K562 (cell line): Measurements from ENCODE around the gene BCL2L13. TPM values are rescaled to one million over a fixed set of nuclear protein-coding genes. Genes with fewer than 3 reads are reported as not detected.
A peak's percentile ranks its signal among the peaks of the same experiment; 100 is the strongest.

Experiments used
- BHLHE40 ChIP-seq: IDR thresholded peaks from 2 replicates; pipeline ENCODE4 v1.6.1; 2011; ENCODE audit warnings: low read length, improper control_type of control experiment
- DEAF1 ChIP-seq: fragments of 450-650 bp; formaldehyde crosslinking; IDR thresholded peaks from 2 replicates; pipeline ENCODE4 v1.4.0; 2020; ENCODE audit warnings: mild to moderate bottlenecking, moderate library complexity
- GTF2F1 ChIP-seq: IDR thresholded peaks from 2 replicates; pipeline ENCODE4 v1.6.1; 2011; ENCODE audit warnings: low read depth, low read length, improper control_type of control experiment
- HDAC6 ChIP-seq: IDR thresholded peaks from 2 replicates; pipeline ENCODE4 v1.6.1; 2012; ENCODE audit warnings: low read depth, mild to moderate bottlenecking, control low read depth, inconsistent platforms, low read length, moderate library complexity
- HNRNPL ChIP-seq: fragments of 200-400 bp; formaldehyde crosslinking; IDR thresholded peaks from 2 replicates; pipeline ENCODE4 v1.6.1; 2017; ENCODE audit warnings: low read depth, mild to moderate bottlenecking, low read length
- MCM5 ChIP-seq: fragments of 450-650 bp; IDR thresholded peaks from 2 replicates; pipeline ENCODE4 v1.6.1; 2016; ENCODE audit warnings: low read depth
- MEF2A ChIP-seq: IDR thresholded peaks from 2 replicates; pipeline ENCODE4 v1.6.1; 2011; ENCODE audit warnings: low read depth, mild to moderate bottlenecking, low read length, moderate library complexity; ENCODE audit not compliant: control insufficient read depth
- MITF ChIP-seq: IDR thresholded peaks from 2 replicates; pipeline ENCODE4 v1.6.1; 2014; ENCODE audit warnings: antibody characterized with exemption
- NRF1 ChIP-seq, 2 experiments: fragments of 450-650 bp; IDR thresholded peaks in 1 of 2; conservative IDR thresholded peaks in 1 of 2; 2 replicates each; pipeline ENCODE4 v1.6.1; 2014; ENCODE audit warnings: mild to moderate bottlenecking in 2 of 2
- RAD21 ChIP-seq, 2 experiments: fragments of 250-450 bp in 1 of 2; fragments of 450-650 bp in 1 of 2; sonication (Bioruptor Pico) in 1 of 2; formaldehyde crosslinking in 1 of 2; IDR thresholded peaks in 1 of 2; conservative IDR thresholded peaks in 1 of 2; 2 replicates each; pipeline versions ENCODE4 v1.4.0 to v1.8.0; 2020 to 2022; ENCODE audit warnings: mild to moderate bottlenecking in 2 of 2, moderate library complexity in 1 of 2
- RBBP5 ChIP-seq: fragments of 200-600 bp; sonication (generic); IDR thresholded peaks from 2 replicates; pipeline ENCODE4 v1.6.1; 2012; ENCODE audit warnings: borderline replicate concordance, mild to moderate bottlenecking, low read length, control low read depth, inconsistent platforms; ENCODE audit not compliant: insufficient read depth, poor library complexity, severe bottlenecking
- SMAD4 ChIP-seq: fragments of 250-450 bp; sonication (Bioruptor Pico); conservative IDR thresholded peaks from 2 replicates; pipeline ENCODE4 v1.8.0; 2021; ENCODE audit warnings: inconsistent platforms, mild to moderate bottlenecking, moderate library complexity
- SMARCB1 ChIP-seq: IDR thresholded peaks from 2 replicates; pipeline ENCODE4 v1.6.1; 2011; ENCODE audit warnings: improper control_type of control experiment, low read depth; ENCODE audit not compliant: insufficient read length
- SMARCE1 ChIP-seq: fragments of 450-650 bp; IDR thresholded peaks from 2 replicates; pipeline ENCODE4 v1.7.1; 2016; ENCODE audit warnings: mild to moderate bottlenecking
- TGIF2 ChIP-seq: sonication (generic); formaldehyde crosslinking; IDR thresholded peaks from 2 replicates; pipeline ENCODE4 v1.8.1; 2022; ENCODE audit warnings: mild to moderate bottlenecking, missing genetic modification reagents, moderate library complexity
- TRIM28 ChIP-seq: fragments of 450-650 bp; IDR thresholded peaks from 2 replicates; pipeline ENCODE4 v1.6.1; 2017
- YY1 ChIP-seq, 3 experiments: IDR thresholded peaks; 2 replicates each; pipeline ENCODE4 v1.6.1; 2011; ENCODE audit warnings: low read length in 2 of 3, mild to moderate bottlenecking in 2 of 3, moderate library complexity in 2 of 3, borderline replicate concordance in 1 of 3, control low read depth in 1 of 3, low read depth in 1 of 3; ENCODE audit not compliant: insufficient read depth in 3 of 3, insufficient replicate concordance in 2 of 3, control insufficient read depth in 1 of 3, insufficient read length in 1 of 3; ENCODE audit errors: extremely low read depth in 1 of 3
- ZNF165 ChIP-seq: fragments of 250-450 bp; sonication (Bioruptor Pico); IDR thresholded peaks from 2 replicates; pipeline ENCODE4 v1.4.0; 2020; ENCODE audit warnings: borderline replicate concordance
- ZNF655 ChIP-seq: fragments of 250-450 bp; sonication (Bioruptor Pico); IDR thresholded peaks from 2 replicates; pipeline ENCODE4 v1.5.0; 2021
- polyA plus RNA-seq, 8 experiments: library from polyadenylated mRNA; depleted of rRNA in 4 of 8; stranded (reverse) in 5 of 8; unstranded in 3 of 8; fragments of >200 nt; fragmentation: Nextera tagmentation in 2 of 8; fragmentation: Illumina TruSeq in 1 of 8; extraction: Ambion mirVana in 2 of 8; extraction: Trizol in 1 of 8; gene quantifications; 2 replicates each; pipeline versions ENCODE4 v1.2.1 to v1.2.3, GENCODE V29; 2011 to 2014; ENCODE audit warnings: inconsistent platforms in 1 of 8, missing spikeins in 1 of 8
- total RNA-seq, 7 experiments: library from RNA; depleted of rRNA in 6 of 7; stranded (reverse); fragments of >200 nt in 6 of 7; fragmentation: Illumina TruSeq in 2 of 7; extraction: Trizol in 2 of 7; gene quantifications; 2 replicates each; pipeline versions ENCODE4 v1.2.1 to v1.2.3, GENCODE V29; 2011 to 2021; ENCODE audit warnings: low replicate concordance in 1 of 7
- TF ChIP-seq, protein P1 (sequence below): fragments of 200-800 bp; sonication (Bioruptor generic); IDR thresholded peaks from 2 replicates; pipeline ENCODE4 v1.6.1; 2017; ENCODE audit warnings: missing genetic modification characterization, missing compliant biosample characterization
- TF ChIP-seq, protein P2 (sequence below), 2 experiments: fragments of 450-650 bp in 1 of 2; sonication (generic) in 1 of 2; formaldehyde crosslinking; conservative IDR thresholded peaks; 2 replicates each; pipeline versions ENCODE4 v1.4.0 to v1.8.1; 2020 to 2022; ENCODE audit warnings: mild to moderate bottlenecking in 1 of 2, missing genetic modification reagents in 1 of 2

BCL2L13 gene
- total and polyA plus RNA-seq, 9 of the 15 experiments (the other 6 are each of a cell fraction or from before 2014, with no cell fraction given), result 41.5 to 63.4 (median 56.5) TPM

DNA sequence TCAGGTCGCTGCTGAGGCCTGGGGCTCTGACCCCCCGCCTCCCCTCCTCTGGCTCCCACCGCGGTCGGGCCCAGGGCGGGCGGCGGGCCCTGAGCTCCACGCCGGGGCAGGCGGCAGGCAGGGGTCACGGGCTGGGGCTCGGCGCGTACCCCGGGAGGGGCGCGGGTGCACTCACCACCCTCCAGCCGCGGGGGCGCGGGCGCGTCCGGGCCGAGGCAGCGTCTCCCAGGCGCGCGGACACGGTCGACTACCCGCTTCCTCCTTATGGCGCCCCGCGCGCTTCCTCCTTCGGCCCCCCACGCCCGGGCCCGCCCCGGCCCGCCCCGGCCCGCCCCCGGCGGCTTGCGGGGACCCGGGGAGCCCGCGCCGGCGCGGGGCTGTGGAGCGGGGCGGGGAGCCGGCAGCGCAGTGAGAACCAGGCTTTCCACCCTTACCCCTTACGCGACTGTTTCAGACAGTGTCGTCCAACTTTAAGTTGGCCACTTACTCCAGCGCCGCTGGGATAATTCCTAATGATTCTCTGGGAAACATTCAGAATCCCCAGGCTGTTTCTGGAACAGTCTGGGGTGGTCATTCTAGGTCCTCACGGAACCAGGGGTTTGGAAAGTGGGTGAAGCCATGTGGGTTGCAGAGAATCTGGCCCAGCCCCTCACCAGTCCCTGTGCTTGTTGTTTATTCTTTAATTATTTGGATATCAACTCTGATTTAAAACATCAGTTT, 135.8 kb downstream of the BCL2L13 start, which contains the start of gene BID (continued):
- TF ChIP-seq GTF2F1, result no peak
- TF ChIP-seq YY1 (IDR thresholded peaks at IDR 0.05; ENCODE audit: borderline replicate concordance in 1 of 3, control insufficient read depth in 1 of 3, extremely low read depth in 1 of 3, insufficient read depth in 3 of 3, insufficient read length in 1 of 3, insufficient replicate concordance in 2 of 3, low read depth in 1 of 3, low read length in 2 of 3), result peak in 1 of 3 experiments; percentile 72
- TF ChIP-seq, protein P1, sequence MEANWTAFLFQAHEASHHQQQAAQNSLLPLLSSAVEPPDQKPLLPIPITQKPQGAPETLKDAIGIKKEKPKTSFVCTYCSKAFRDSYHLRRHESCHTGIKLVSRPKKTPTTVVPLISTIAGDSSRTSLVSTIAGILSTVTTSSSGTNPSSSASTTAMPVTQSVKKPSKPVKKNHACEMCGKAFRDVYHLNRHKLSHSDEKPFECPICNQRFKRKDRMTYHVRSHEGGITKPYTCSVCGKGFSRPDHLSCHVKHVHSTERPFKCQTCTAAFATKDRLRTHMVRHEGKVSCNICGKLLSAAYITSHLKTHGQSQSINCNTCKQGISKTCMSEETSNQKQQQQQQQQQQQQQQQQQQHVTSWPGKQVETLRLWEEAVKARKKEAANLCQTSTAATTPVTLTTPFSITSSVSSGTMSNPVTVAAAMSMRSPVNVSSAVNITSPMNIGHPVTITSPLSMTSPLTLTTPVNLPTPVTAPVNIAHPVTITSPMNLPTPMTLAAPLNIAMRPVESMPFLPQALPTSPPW, result peak; percentile 81
- TF ChIP-seq RAD21 (CRISPR knock-in tag; conservative IDR thresholded peaks at IDR 0.05 in 1 of 2, IDR thresholded peaks at IDR 0.05 in 1 of 2), result no peak
- TF ChIP-seq NRF1 (conservative IDR thresholded peaks at IDR 0.05 in 1 of 2, IDR thresholded peaks at IDR 0.05 in 1 of 2), result peak; percentile 62 to 68; a peak in 3 of 4 replicates
- TF ChIP-seq TGIF2 (CRISPR knock-in tag), result no peak
- TF ChIP-seq MEF2A, result no peak
- TF ChIP-seq MCM5, result no peak
- no peak for TF ChIP-seq HNRNPL
- no peak for TF ChIP-seq BHLHE40
- no peak for TF ChIP-seq SMAD4
- no peak for TF ChIP-seq SMARCE1
- TF ChIP-seq, protein P2, sequence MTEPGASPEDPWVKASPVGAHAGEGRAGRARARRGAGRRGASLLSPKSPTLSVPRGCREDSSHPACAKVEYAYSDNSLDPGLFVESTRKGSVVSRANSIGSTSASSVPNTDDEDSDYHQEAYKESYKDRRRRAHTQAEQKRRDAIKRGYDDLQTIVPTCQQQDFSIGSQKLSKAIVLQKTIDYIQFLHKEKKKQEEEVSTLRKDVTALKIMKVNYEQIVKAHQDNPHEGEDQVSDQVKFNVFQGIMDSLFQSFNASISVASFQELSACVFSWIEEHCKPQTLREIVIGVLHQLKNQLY (CRISPR knock-in tag; conservative IDR thresholded peaks at IDR 0.05), result no peak
- TF ChIP-seq DEAF1 (CRISPR knock-in tag), result no peak
- TF ChIP-seq ZNF655, result no peak
- peak; percentile 77 for TF ChIP-seq RBBP5
- no peak for TF ChIP-seq SMARCB1
- TF ChIP-seq HDAC6, result no peak
- no peak for TF ChIP-seq MITF
- no peak for TF ChIP-seq ZNF165 (CRISPR knock-in tag)
- no peak for TF ChIP-seq TRIM28
